GM12878 (cell line): ENCODE results near the gene CLDN4. TPM values are rescaled to one million over a fixed set of nuclear protein-coding genes. Genes with fewer than 3 reads are reported as not detected.

Experiments
- ATAC-seq: fragments of 200-7000 bp; cut with Tn5 transposase; 3 replicates; pipeline ENCODE4 v1.9.1; 2020; ENCODE audit warnings: mild to moderate bottlenecking, moderate library complexity
- BruUV-seq: library from RNA; stranded (reverse); fragments of 400-500 nt; replicated peaks from 2 replicates; lab custom pipeline; 2021; lab: Mats Ljungman, UMichigan
- CTCF ChIA-PET: fragments of 300-600 bp; sonication (Branson Sonifier 250); formaldehyde crosslinking; extraction: SDS; loops from one replicate; lab custom pipeline; 2021; ENCODE audit warnings: inconsistent platforms; lab: Yijun Ruan, JAX
- POLR2A ChIA-PET: fragments of 350-600 bp; formaldehyde crosslinking; extraction: SDS; loops from one replicate; lab custom pipeline; 2021; ENCODE audit warnings: inconsistent platforms; lab: Charles Lee
- RAD21 ChIA-PET: fragments of 300-600 bp; sonication (Branson Sonifier 250); formaldehyde crosslinking; loops from one replicate; lab custom pipeline; 2023; ENCODE audit warnings: antibody characterized with exemption; ENCODE audit not compliant: unreplicated experiment; lab: Charles Lee
- SMC1A ChIA-PET: fragments of 300-600 bp; sonication (Branson Sonifier 250); formaldehyde crosslinking; loops from one replicate; lab custom pipeline; 2023; ENCODE audit not compliant: unreplicated experiment, uncharacterized antibody; lab: Charles Lee
- DNase-seq: peaks from one replicate; pipeline ENCODE4 v3.0.0-alpha.2; 2011; ENCODE audit warnings: low read depth, low spot score
- FAIRE-seq: peaks from 3 replicates; lab custom pipeline; 2011; peaks lifted over from hg19 to GRCh38; lab: Jason Lieb, UNC
- H2AFZ ChIP-seq: 2 replicates; pipeline ENCODE4 v1.6.0; 2011; ENCODE audit warnings: low read depth, low read length, control low read depth; ENCODE audit not compliant: control insufficient read depth
- H3K27ac ChIP-seq: 2 replicates; pipeline ENCODE4 v1.5.1; 2011; ENCODE audit warnings: control low read depth; ENCODE audit not compliant: control insufficient read depth, insufficient read depth
- H3K27me3 ChIP-seq, 2 experiments: replicated peaks in 1 of 2; 2 replicates each; pipeline versions ENCODE4 v1.6.0 to v1.6.1; 2011; ENCODE audit warnings: low read length in 1 of 2; ENCODE audit not compliant: control insufficient read depth in 2 of 2, insufficient read depth in 2 of 2
- H3K36me3 ChIP-seq, 2 experiments: 2 replicates each; pipeline ENCODE4 v1.5.1; 2011; ENCODE audit warnings: low read length in 1 of 2; ENCODE audit not compliant: control insufficient read depth in 2 of 2, insufficient read depth in 2 of 2
- H3K4me1 ChIP-seq: 2 replicates; pipeline ENCODE4 v1.6.1; 2011; ENCODE audit warnings: mild to moderate bottlenecking, low read length, moderate library complexity, mixed read lengths; ENCODE audit not compliant: control insufficient read depth, insufficient read depth
- H3K4me2 ChIP-seq: 2 replicates; pipeline ENCODE4 v1.6.0; 2011; ENCODE audit warnings: control low read depth; ENCODE audit not compliant: control insufficient read depth, insufficient read depth
- H3K4me3 ChIP-seq: fragments of 200-600 bp; sonication (generic); 2 replicates; pipeline ENCODE4 v1.5.1; 2016
- H3K79me2 ChIP-seq: 2 replicates; pipeline ENCODE4 v1.6.0; 2011; ENCODE audit warnings: low read length; ENCODE audit not compliant: control insufficient read depth, insufficient read depth
- H3K9ac ChIP-seq: 2 replicates; pipeline ENCODE4 v1.8.0; 2011; ENCODE audit warnings: low read length, control low read depth, mixed read lengths; ENCODE audit not compliant: control insufficient read depth, insufficient read depth
- H3K9me3 ChIP-seq: replicated peaks from 3 replicates; pipeline ENCODE4 v1.5.1; 2011; ENCODE audit warnings: mild to moderate bottlenecking, low read length; ENCODE audit not compliant: control insufficient read depth, insufficient read depth
- H4K20me1 ChIP-seq: 2 replicates; pipeline ENCODE4 v1.6.0; 2011; ENCODE audit not compliant: control insufficient read depth, insufficient read depth
- CBX3 ChIP-seq: fragments of 200-600 bp; sonication (generic); IDR thresholded peaks from 2 replicates; pipeline ENCODE4 v1.6.1; 2016; ENCODE audit warnings: low read depth, borderline replicate concordance
- CTCF ChIP-seq, 3 experiments: IDR thresholded peaks in 2 of 3; conservative IDR thresholded peaks in 1 of 3; 2 replicates each; pipeline ENCODE4 v1.5.1; 2011; ENCODE audit warnings: low read depth in 3 of 3, low read length in 3 of 3, mild to moderate bottlenecking in 3 of 3, control low read depth in 2 of 3, moderate library complexity in 2 of 3, inconsistent platforms in 1 of 3, mixed read lengths in 1 of 3; ENCODE audit not compliant: control insufficient read depth in 2 of 3, insufficient read depth in 1 of 3; ENCODE audit errors: extremely low read depth in 1 of 3
- ETV6 ChIP-seq, 2 experiments: fragments of 450-650 bp in 1 of 2; IDR thresholded peaks in 1 of 2; conservative IDR thresholded peaks in 1 of 2; 2 replicates each; pipeline ENCODE4 v1.6.1; 2014; ENCODE audit warnings: antibody characterized with exemption in 1 of 2, borderline replicate concordance in 1 of 2, low read depth in 1 of 2, mild to moderate bottlenecking in 1 of 2, moderate library complexity in 1 of 2
- GATAD2B ChIP-seq: fragments of 450-650 bp; conservative IDR thresholded peaks from 2 replicates; pipeline ENCODE4 v1.6.1; 2017; ENCODE audit warnings: low read depth, mild to moderate bottlenecking, moderate library complexity
- LARP7 ChIP-seq: fragments of 450-650 bp; IDR thresholded peaks from 2 replicates; pipeline ENCODE4 v1.6.1; 2017; ENCODE audit warnings: mild to moderate bottlenecking
- MTA3 ChIP-seq: IDR thresholded peaks from 2 replicates; pipeline ENCODE4 v1.6.1; 2012; ENCODE audit warnings: low read length, inconsistent platforms, borderline replicate concordance
- PML ChIP-seq: IDR thresholded peaks from 2 replicates; pipeline ENCODE4 v1.6.1; 2012; ENCODE audit warnings: low read length, inconsistent platforms
- POLR2A ChIP-seq: IDR thresholded peaks from 2 replicates; pipeline ENCODE4 v1.6.1; 2011; ENCODE audit warnings: low read depth, mild to moderate bottlenecking, low read length
- RELB ChIP-seq: fragments of 450-650 bp; IDR thresholded peaks from 2 replicates; pipeline ENCODE4 v1.6.1; 2017; ENCODE audit warnings: low read depth, mild to moderate bottlenecking, moderate library complexity
- SPI1 ChIP-seq: IDR thresholded peaks from 2 replicates; pipeline ENCODE4 v1.6.1; 2011; ENCODE audit warnings: low read depth, mild to moderate bottlenecking, low read length, moderate library complexity, borderline replicate concordance; ENCODE audit not compliant: insufficient read depth
- YBX1 ChIP-seq: fragments of 450-650 bp; IDR thresholded peaks from 2 replicates; pipeline ENCODE4 v1.6.1; 2016; ENCODE audit warnings: antibody characterized with exemption
- ZNF274 ChIP-seq: IDR thresholded peaks from one replicate; pipeline ENCODE4 v1.8.0; 2011; ENCODE audit not compliant: insufficient read length, insufficient read depth
- ZNF592 ChIP-seq: fragments of 450-650 bp; IDR thresholded peaks from 2 replicates; pipeline ENCODE4 v1.6.1; 2017; ENCODE audit warnings: mild to moderate bottlenecking, moderate library complexity
- WGBS: methylation state at CpG from one replicate; pipeline ENCODE4 v1.1.6; 2016; ENCODE audit warnings: low lambda C conversion rate; ENCODE audit not compliant: insufficient replicate concordance, insufficient coverage; ENCODE audit errors: missing lambda C conversion rate; 5-methylcytosine and 5-hydroxymethylcytosine counted together
- in situ Hi-C: fragments of 300-500 bp; cut with MboI; formaldehyde crosslinking; loops from 9 replicates; pipeline ENCODE4 v1.14.3; 2018; ENCODE audit warnings: mixed read lengths
- intact Hi-C: fragments of 100-400 bp; cut with micrococcal nuclease; formaldehyde crosslinking; loops from one replicate; pipeline ENCODE4 v1.14.2; 2022; ENCODE audit not compliant: unreplicated experiment
- polyA plus RNA-seq, 11 experiments: library from polyadenylated mRNA; depleted of rRNA in 4 of 11; unstranded in 6 of 11; stranded (reverse) in 5 of 11; fragments of >200 nt; fragmentation: Nextera tagmentation in 4 of 11; fragmentation: Illumina TruSeq in 1 of 11; extraction: Ambion mirVana in 4 of 11; extraction: Trizol in 1 of 11; gene quantifications; 1 replicate in 1 of 11; 2 replicates in 10 of 11; pipeline versions ENCODE4 v1.2.1 to v1.2.3, GENCODE V29; 2011 to 2016; ENCODE audit warnings: inconsistent platforms in 2 of 11, missing spikeins in 2 of 11, low read depth in 1 of 11
- total RNA-seq, 4 experiments: library from RNA; depleted of rRNA in 3 of 4; stranded (reverse); fragments of >200 nt in 3 of 4; fragmentation: Illumina TruSeq in 1 of 4; extraction: Trizol in 1 of 4; gene quantifications; 2 replicates each; pipeline versions ENCODE4 v1.2.1 to v1.2.3, GENCODE V29; 2013 to 2021

The CLDN4 gene
- total and polyA plus RNA-seq, 10 of the 15 experiments (the other 5 are each of a cell fraction or from before 2014, with no cell fraction given): 0.04 to 0.38 (median 0.06) TPM; not detected in 6

GRCh38 chr7:73822319-73823173, 8.2 kb upstream of the CLDN4 start:
- Histone ChIP-seq H3K9ac (no peak overlapping the region), H3K4me3 (no peak overlapping the region), H3K36me3 (no peaks in the 10 kb centered on the region), H3K4me2 (no peak overlapping the region), H3K4me1 (peaks cover 7% of the 10 kb centered on the region), H4K20me1 (no peaks in the 10 kb centered on the region), H3K9me3 (no peaks in the 10 kb centered on the region), H3K79me2 (no peaks in the 10 kb centered on the region), H3K27me3 (peaks cover 0 to 3% of the 10 kb centered on the region in 2 experiments; a peak in 3 of 4 replicates), H3K27ac (no peak overlapping the region), H2AFZ (no peak overlapping the region)
- DNase-seq (no peak), FAIRE-seq (no peak), ATAC-seq (no peak)
- ChIA-PET SMC1A (interaction anchor here (1.0 kb wide), 1 partner anchor 11 kb away, joined by 3 read pairs; no protein-coding TSS in a partner anchor), POLR2A (no interaction called here), RAD21 (no interaction called here), CTCF (interaction anchor here (0.8 to 1.3 kb wide), 2 partner anchors 10 to 32 kb away, joined by 3 to 7 read pairs; no protein-coding TSS in a partner anchor)
- intact Hi-C loops (no loop called here), in situ Hi-C loops (no loop called here)
- no TSS peak for BruUV-seq
- 41% methylated on average over 15 of the region's 15 CpGs for WGBS
- TF ChIP-seq CBX3: no peak
- TF ChIP-seq ZNF274: no peak
- no peak for TF ChIP-seq PML
- no peak for TF ChIP-seq POLR2A
- no peak for TF ChIP-seq ZNF592
- no peak for TF ChIP-seq LARP7
- TF ChIP-seq GATAD2B: no peak
- no peak for TF ChIP-seq YBX1
- TF ChIP-seq RELB: no peak
- no peak for TF ChIP-seq SPI1
- TF ChIP-seq MTA3: no peak
- no peak for TF ChIP-seq ETV6 (conservative IDR thresholded peaks at IDR 0.05 in 1 of 2, IDR thresholded peaks at IDR 0.05 in 1 of 2; ENCODE audit: borderline replicate concordance in 1 of 2, low read depth in 1 of 2)
- no peak for TF ChIP-seq CTCF (IDR thresholded peaks at IDR 0.05 in 2 of 3, conservative IDR thresholded peaks at IDR 0.05 in 1 of 3; ENCODE audit: control insufficient read depth in 2 of 3, extremely low read depth in 1 of 3, insufficient read depth in 1 of 3, low read depth in 3 of 3, low read length in 3 of 3)
